Cardiac muscle cell (in vitro differentiated cells and primary cell): ENCODE results near the gene DGUOK. TPM values are rescaled to one million over a fixed set of nuclear protein-coding genes. Genes with fewer than 3 reads are reported as not detected.

Experiments used
- DNase-seq, 2 donors: peaks; one replicate each; pipeline versions ENCODE4 v3.0.0 to v3.0.0-alpha.2; 2010 to 2017; ENCODE audit warnings: low read depth in 1 of 2, low spot score in 1 of 2
- H3K27ac ChIP-seq: fragments of 200-600 bp; sonication (generic); 2 replicates; pipeline ENCODE4 v1.5.1; 2016
- H3K27me3 ChIP-seq: fragments of 200-600 bp; sonication (generic); 2 replicates; pipeline ENCODE4 v1.6.0; 2016; ENCODE audit warnings: control low read depth
- H3K36me3 ChIP-seq: fragments of 200-600 bp; sonication (generic); 2 replicates; pipeline ENCODE4 v1.5.1; 2016; ENCODE audit warnings: control low read depth
- H3K4me1 ChIP-seq: fragments of 200-600 bp; sonication (generic); 2 replicates; pipeline ENCODE4 v1.8.1; 2017; ENCODE audit warnings: low read depth, mild to moderate bottlenecking, mixed run types
- H3K4me3 ChIP-seq: fragments of 200-600 bp; sonication (generic); 2 replicates; pipeline ENCODE4 v1.5.1; 2016; ENCODE audit warnings: mild to moderate bottlenecking
- H3K9me3 ChIP-seq: fragments of 200-600 bp; sonication (generic); 2 replicates; pipeline ENCODE4 v1.5.1; 2017; ENCODE audit warnings: low read depth, mild to moderate bottlenecking, control low read depth
- CTCF ChIP-seq: IDR thresholded peaks from 2 replicates; pipeline ENCODE4 v1.5.1; 2012; ENCODE audit warnings: low read depth, mild to moderate bottlenecking, low read length
- polyA plus RNA-seq: library from polyadenylated mRNA; unstranded; fragments of >200 nt; fragmentation: Nextera tagmentation; extraction: Ambion mirVana; gene quantifications from 2 replicates; pipeline ENCODE4 v1.2.1, GENCODE V29; 2016
- total RNA-seq: library from RNA; depleted of rRNA; stranded (reverse); fragments of >200 nt; gene quantifications from 2 replicates; pipeline ENCODE4 v1.2.3, GENCODE V29; 2016

Gene DGUOK
- total and polyA plus RNA-seq, 2 experiments from 2014 or later, result 51.9 to 127 TPM

- Histone ChIP-seq H3K27me3 (no peaks in the 10 kb centered on the region), H3K4me3 (no peak overlapping the region), H3K36me3 (no peaks in the 10 kb centered on the region), H3K27ac (no peak overlapping the region), H3K9me3 (no peaks in the 10 kb centered on the region), H3K4me1 (peaks cover 22% of the 10 kb centered on the region)
- TF ChIP-seq CTCF, result no peak
- DNase-seq, result no peak
These were observed 74.0 kb downstream of the DGUOK start for GRCh38 chr2:74000666-74001065.

GRCh38 chr2:74001121-74001520 is 74.4 kb downstream of the DGUOK start:
- H3K36me3 ChIP-seq, result no peaks in the 10 kb centered on the region
- peaks cover 24% of the 10 kb centered on the region for H3K4me1 ChIP-seq
- H3K4me3 ChIP-seq, result no peak overlapping the region
- no peak overlapping the region for H3K27ac ChIP-seq
- no peaks in the 10 kb centered on the region for H3K27me3 ChIP-seq
- DNase-seq, result no peak
- no peaks in the 10 kb centered on the region for H3K9me3 ChIP-seq
- TF ChIP-seq CTCF, result no peak

GRCh38 chr2:74001781-74002504 is 75.3 kb downstream of the DGUOK start:
- Histone ChIP-seq H3K4me3 (peak overlapping the region; percentile 60), H3K27me3 (no peaks in the 10 kb centered on the region), H3K27ac (no peak overlapping the region), H3K4me1 (peaks cover 29% of the 10 kb centered on the region), H3K9me3 (no peaks in the 10 kb centered on the region), H3K36me3 (no peaks in the 10 kb centered on the region)
- no peak for TF ChIP-seq CTCF
- no peak for DNase-seq

GRCh38 chr2:74002505-74003421 is 76.1 kb downstream of the DGUOK start:
- TF ChIP-seq CTCF, result no peak
- peak overlapping the region; percentile 40 for H3K27ac ChIP-seq
- no peaks in the 10 kb centered on the region for H3K27me3 ChIP-seq
- DNase-seq, result peak; percentile 90 to 94
- peaks cover 29% of the 10 kb centered on the region for H3K4me1 ChIP-seq
- peak overlapping the region; percentile 60 for H3K4me3 ChIP-seq
- H3K36me3 ChIP-seq, result no peaks in the 10 kb centered on the region
- no peaks in the 10 kb centered on the region for H3K9me3 ChIP-seq

- Histone ChIP-seq H3K27me3 (no peaks in the 10 kb centered on the region), H3K27ac (peak overlapping the region; percentile 39), H3K4me1 (peaks cover 35% of the 10 kb centered on the region), H3K4me3 (peak overlapping the region; percentile 60), H3K9me3 (no peaks in the 10 kb centered on the region), H3K36me3 (no peaks in the 10 kb centered on the region)
- DNase-seq, result peak in 1 of 2 donors; percentile 70
- TF ChIP-seq CTCF, result no peak
These were observed 77.0 kb downstream of the DGUOK start for GRCh38 chr2:74003494-74004211.
